ENCODE results near the gene DSN1. TPM values are rescaled to one million over a fixed set of nuclear protein-coding genes. Genes with fewer than 3 reads are reported as not detected.
A peak's percentile ranks its signal among the peaks of the same experiment; 100 is the strongest.

DSN1 gene
- total and polyA plus RNA-seq, 9 of the 15 experiments (the other 6 are each of a cell fraction or from before 2014, with no cell fraction given): 23.3 to 45.3 (median 31.1) TPM

DNA sequence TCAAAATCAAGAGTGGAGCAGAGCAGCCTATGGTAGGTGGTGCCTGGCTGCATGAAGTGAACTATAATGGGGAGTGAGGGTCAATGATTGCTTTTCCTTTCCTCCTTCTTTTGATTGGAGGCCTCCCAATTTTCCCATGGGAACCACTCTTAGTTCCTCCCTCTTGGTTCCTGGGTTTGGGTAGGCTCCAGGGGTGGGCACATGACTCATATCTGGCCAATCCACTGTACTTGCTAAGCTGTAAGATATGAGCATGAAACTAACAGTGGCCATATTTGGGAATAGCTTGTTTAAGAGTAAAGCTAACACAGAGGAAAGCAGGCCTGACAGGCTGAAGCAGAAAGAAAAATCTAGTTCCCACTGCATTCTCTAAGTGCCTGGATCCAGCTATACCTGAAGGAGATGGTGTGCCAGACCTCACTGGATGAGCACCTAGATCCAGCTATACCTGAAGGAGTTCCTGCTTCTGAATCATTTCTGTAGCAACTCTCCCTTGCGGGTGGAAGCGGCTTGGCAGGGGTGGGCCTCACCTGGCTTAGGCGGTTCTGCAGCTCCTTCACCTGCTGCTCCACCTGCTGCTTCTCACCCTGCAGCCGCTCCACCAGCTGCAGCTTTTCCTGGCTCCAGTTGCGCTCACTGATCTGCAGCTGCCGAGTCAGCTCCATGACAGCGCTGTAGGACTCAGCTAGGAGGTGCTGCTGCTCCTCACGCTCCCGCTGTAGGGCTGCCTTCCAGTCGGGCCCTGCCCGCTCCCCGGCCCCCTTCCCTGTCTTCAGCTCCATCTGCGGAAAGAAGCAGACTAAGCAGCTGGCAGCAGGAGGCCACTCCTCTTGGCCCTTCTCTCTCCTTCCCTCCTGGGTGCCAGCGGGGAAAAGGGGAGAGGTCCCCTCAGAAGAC is 29.0 kb upstream of the DSN1 start:
- H3K9me1 ChIP-seq (ENCODE audit: control insufficient read depth, insufficient read depth, low read length): no peaks in the 10 kb centered on the region
- H3K27ac ChIP-seq (ENCODE audit: extremely low read depth, low read depth, low read length): no peak overlapping the region
- peaks cover 82% of the 10 kb centered on the region; the same call in 2 of the 3 replicates for H3K36me3 ChIP-seq (ENCODE audit: control insufficient read depth, insufficient read depth, low read length)
- ATAC-seq: no peak
- H3K4me3 ChIP-seq: no peak overlapping the region
- intact Hi-C loops (cut with micrococcal nuclease) (no loop called here), in situ Hi-C loops (cut with MboI) (no loop called here)
- no peak overlapping the region; a peak in 1 of 4 replicates for H3K9ac ChIP-seq (ENCODE audit: insufficient read depth in 1 of 2, low read depth in 2 of 2, low read length in 2 of 2)
- H4K20me1 ChIP-seq (replicated peaks; ENCODE audit: control insufficient read depth, insufficient read depth, low read length): no peaks in the 10 kb centered on the region
- no peaks in the 10 kb centered on the region for H3K27me3 ChIP-seq (ENCODE audit: control insufficient read depth in 2 of 2, insufficient read depth in 2 of 2, low read length in 2 of 2)
- no peaks in the 10 kb centered on the region for H3K79me2 ChIP-seq (ENCODE audit: control insufficient read depth, insufficient read depth, low read length)
- ChIA-PET CTCF (ENCODE audit: low intra/inter-chr PET ratio) (no interaction called here), POLR2A (interaction anchor here (0.9 to 1.3 kb wide), 3 partner anchors 15 to 61 kb away, joined by 3 to 4 read pairs (median 4); a partner anchor contains a TSS)
- no peak overlapping the region for H3K4me2 ChIP-seq (ENCODE audit: insufficient read depth, low read length)
- DNase-seq (ENCODE audit: extremely low read depth in 1 of 4, low spot score in 3 of 4): no peak
- no peaks in the 10 kb centered on the region for H3K4me1 ChIP-seq (replicated peaks in 1 of 2; ENCODE audit: control insufficient read depth in 2 of 2, insufficient read depth in 2 of 2, low read length in 2 of 2)
- no TSS peak for BruUV-seq (replicated peaks)
- WGBS (ENCODE audit: insufficient coverage, low coverage, missing lambda C conversion rate): 92% methylated on average over 13 of the region's 14 CpGs
- no peak for FAIRE-seq
- TF ChIP-seq, protein P1, sequence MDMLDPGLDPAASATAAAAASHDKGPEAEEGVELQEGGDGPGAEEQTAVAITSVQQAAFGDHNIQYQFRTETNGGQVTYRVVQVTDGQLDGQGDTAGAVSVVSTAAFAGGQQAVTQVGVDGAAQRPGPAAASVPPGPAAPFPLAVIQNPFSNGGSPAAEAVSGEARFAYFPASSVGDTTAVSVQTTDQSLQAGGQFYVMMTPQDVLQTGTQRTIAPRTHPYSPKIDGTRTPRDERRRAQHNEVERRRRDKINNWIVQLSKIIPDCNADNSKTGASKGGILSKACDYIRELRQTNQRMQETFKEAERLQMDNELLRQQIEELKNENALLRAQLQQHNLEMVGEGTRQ (CRISPR knock-in tag; IDR thresholded peaks at IDR 0.05): peak; percentile 16; the same call in 1 of the 2 replicates
- no peak for TF ChIP-seq HLTF (IDR thresholded peaks at IDR 0.05)
- no peak for TF ChIP-seq ZNF316 (IDR thresholded peaks at IDR 0.05)
- peak; percentile 34; the same call in 1 of the 2 replicates for TF ChIP-seq POLR2G (IDR thresholded peaks at IDR 0.05; ENCODE audit: low read depth, low read length)
- H3K9me3 ChIP-seq (replicated peaks; ENCODE audit: control insufficient read depth, insufficient read depth, low read depth, low read length): no peaks in the 10 kb centered on the region
- H2AFZ ChIP-seq (ENCODE audit: low read depth, low read length): no peak overlapping the region

Data from K562 (cell line).